Mesothelial cell of epicardium (in vitro differentiated cells): ENCODE measurements around the gene DHRSX. TPM values are rescaled to one million over a fixed set of nuclear protein-coding genes. Genes with fewer than 3 reads are reported as not detected.
"Not testable (repeated sequence)": the region's sequence is repeated elsewhere in the genome, so short reads cannot be mapped to it uniquely, and the experiment has no call there.

Source experiments
- DNase-seq, 2 experiments: peaks; one replicate each; pipeline ENCODE4 v3.0.0; 2021; ENCODE audit warnings: low spot score in 2 of 2; ENCODE audit not compliant: unreplicated experiment in 2 of 2
- H3K27ac Mint-ChIP-seq: 2 replicates; pipeline ENCODE4 v1.8.0; 2021; ENCODE audit warnings: mixed read lengths
- H3K27me3 Mint-ChIP-seq: 2 replicates; pipeline ENCODE4 v1.8.0; 2021; ENCODE audit warnings: low read depth, mixed read lengths
- H3K36me3 Mint-ChIP-seq: 2 replicates; pipeline ENCODE4 v1.8.0; 2021; ENCODE audit warnings: mixed read lengths
- H3K4me1 Mint-ChIP-seq: 2 replicates; pipeline ENCODE4 v1.8.0; 2021; ENCODE audit warnings: mixed read lengths
- H3K4me3 Mint-ChIP-seq: 2 replicates; pipeline ENCODE4 v1.8.0; 2021; ENCODE audit warnings: mild to moderate bottlenecking, moderate library complexity, mixed read lengths
- H3K9me3 Mint-ChIP-seq: 2 replicates; pipeline ENCODE4 v1.8.0; 2021; ENCODE audit warnings: mixed read lengths
- total RNA-seq: library from RNA; stranded (reverse); gene quantifications from 3 replicates; pipeline ENCODE4 v1.2.1, GENCODE V29; 2021
- TF ChIP-seq, protein P1 (sequence below): fragments of 200-600 bp; sonication (generic); IDR thresholded peaks from one replicate; pipeline ENCODE4 v1.5.0; 2021; ENCODE audit warnings: antibody characterized with exemption; ENCODE audit not compliant: unreplicated experiment

Gene DHRSX
- total RNA-seq, 1 donor from 2014 or later: 43.5 TPM

DNA sequence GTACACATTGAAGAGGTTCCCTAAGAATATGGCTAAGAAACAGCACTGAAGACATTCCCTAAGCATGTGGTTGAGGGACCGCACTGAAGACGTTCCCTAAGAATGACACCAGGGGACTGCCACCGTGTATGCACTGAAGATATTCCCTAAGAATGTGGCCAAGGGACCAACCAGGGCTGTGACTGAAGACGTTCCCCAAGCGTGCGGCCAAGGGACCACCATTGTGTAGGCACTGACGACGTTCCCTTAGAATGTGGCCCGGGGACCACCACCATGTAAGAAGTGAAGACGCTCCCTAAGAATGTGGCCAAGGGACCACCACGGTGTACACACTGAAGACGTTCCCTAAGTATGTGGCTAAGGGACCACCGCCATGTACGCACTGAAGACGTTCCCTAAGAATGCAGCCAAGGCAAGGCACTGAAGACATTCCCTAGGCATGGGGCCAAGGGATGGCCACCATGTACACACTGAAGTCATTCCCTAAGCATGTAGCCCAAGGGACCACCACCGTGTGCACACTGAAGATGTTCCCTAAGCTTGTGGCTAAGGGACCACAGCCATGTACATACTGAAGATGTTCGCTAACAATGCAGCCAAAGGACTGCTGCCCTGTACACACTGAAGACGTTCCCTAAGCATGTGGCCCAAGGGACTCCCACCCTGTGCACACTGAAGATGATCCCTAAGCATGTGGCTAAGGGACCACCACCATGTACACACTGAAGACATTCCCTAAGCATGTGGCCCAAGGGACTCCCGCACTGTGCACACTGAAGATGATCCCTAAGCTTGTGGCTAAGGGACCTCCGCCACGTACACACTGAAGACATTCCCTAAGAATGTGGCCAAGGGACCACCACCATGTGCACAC, 22.0 kb downstream of the DHRSX start:
- H3K9me3 Mint-ChIP-seq: peaks cover 8% of the 10 kb centered on the region
- H3K36me3 Mint-ChIP-seq: peaks cover 20% of the 10 kb centered on the region
- no peaks in the 10 kb centered on the region for H3K4me1 Mint-ChIP-seq
- DNase-seq: no peak
- H3K27me3 Mint-ChIP-seq: no peaks in the 10 kb centered on the region
- no peak overlapping the region for H3K27ac Mint-ChIP-seq
- TF ChIP-seq, protein P1, sequence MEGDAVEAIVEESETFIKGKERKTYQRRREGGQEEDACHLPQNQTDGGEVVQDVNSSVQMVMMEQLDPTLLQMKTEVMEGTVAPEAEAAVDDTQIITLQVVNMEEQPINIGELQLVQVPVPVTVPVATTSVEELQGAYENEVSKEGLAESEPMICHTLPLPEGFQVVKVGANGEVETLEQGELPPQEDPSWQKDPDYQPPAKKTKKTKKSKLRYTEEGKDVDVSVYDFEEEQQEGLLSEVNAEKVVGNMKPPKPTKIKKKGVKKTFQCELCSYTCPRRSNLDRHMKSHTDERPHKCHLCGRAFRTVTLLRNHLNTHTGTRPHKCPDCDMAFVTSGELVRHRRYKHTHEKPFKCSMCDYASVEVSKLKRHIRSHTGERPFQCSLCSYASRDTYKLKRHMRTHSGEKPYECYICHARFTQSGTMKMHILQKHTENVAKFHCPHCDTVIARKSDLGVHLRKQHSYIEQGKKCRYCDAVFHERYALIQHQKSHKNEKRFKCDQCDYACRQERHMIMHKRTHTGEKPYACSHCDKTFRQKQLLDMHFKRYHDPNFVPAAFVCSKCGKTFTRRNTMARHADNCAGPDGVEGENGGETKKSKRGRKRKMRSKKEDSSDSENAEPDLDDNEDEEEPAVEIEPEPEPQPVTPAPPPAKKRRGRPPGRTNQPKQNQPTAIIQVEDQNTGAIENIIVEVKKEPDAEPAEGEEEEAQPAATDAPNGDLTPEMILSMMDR: no peak
- no peak overlapping the region for H3K4me3 Mint-ChIP-seq

DNA sequence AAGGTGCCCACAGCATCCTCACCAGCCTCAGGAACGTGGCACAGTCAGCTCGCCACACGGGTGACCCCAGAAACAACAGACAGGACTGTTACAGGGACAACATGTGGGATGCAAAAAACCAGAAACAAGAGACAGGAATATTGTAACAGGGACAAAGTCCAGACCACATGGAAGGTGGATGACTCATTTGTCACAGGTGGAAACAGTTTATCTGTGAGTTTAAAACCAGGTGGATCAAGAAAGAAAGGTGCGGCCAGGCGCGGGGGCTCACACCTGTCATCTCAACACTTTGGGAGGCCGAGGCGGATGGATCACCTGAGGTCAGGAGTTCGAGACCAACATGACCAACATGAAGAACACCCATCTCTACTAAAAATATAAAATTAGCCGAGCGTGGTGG, 23.5 kb downstream of the DHRSX start:
- not testable (repeated sequence) for H3K4me3 Mint-ChIP-seq, H3K27me3 Mint-ChIP-seq, DNase-seq, H3K27ac Mint-ChIP-seq, H3K9me3 Mint-ChIP-seq, H3K4me1 Mint-ChIP-seq
- H3K36me3 Mint-ChIP-seq: peaks cover 17% of the 10 kb centered on the region

DNA sequence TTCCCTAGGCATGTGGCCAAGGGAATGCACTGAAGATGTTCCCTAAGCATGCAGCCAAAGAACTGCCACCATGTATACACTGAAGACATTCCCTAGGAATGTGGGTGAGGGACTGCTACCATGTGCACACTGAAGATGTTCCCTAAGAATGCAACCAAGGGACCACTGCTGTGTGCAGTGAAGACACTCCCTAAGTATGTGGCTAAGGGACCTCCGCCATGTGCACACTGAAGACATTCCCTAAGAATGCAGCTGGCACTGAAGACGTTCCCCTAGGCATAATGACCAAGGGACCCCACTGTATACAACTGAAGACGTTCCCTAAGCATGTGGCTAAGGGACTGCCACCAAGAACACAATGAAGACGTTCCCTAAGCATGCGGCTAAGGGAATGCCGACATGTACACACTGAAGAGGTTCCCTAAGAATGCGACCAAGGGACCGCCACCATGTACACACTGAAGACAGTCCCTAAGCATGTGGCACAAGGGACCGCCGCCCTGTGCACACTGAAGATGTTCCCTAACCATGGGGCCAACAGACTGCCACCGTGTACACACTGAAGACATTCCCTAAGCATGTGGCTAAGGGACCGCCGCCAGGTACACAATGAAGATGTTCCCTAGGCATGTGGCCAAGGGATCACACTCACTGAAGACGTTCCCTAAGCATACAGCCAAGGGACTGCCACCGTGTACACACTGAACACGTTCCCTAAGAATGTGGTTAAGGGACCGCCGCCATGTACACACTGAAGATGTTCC, 25.6 kb downstream of the DHRSX start:
- Mint-ChIP-seq H3K4me1 (peaks cover 3% of the 10 kb centered on the region), H3K27ac (no peak overlapping the region)

DNA sequence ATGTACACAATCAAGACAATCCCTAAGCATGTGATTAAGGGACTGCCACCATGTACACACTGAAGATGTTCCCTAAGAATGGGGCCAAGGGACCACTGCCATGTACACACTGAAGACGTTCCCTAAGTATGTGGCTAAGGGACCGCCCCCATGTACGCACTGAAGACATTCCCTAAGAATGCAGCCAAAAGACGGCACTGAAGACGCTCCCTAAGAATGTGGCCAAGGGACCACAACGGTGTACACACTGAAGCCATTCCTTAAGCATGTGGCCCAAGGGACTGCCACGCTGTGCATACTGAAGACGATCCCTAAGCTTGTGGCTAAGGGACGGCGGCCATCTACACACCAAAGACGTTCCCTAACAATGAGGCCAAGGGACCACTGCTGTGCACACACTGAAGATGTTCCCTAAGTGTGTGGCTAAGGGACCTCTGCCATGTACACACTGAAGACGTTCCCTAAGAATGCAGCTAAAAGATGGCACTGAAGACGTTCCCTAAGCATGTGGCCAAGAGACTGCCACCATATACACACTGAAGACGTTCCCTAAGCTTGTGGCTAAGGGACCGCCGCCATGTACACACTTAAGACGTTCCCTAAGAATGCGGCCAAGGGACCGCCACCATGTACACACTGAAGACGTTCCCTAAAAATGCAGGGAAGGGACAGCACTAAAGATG, 26.4 kb downstream of the DHRSX start:
- H3K36me3 Mint-ChIP-seq: peaks cover 14% of the 10 kb centered on the region
- no peak for DNase-seq
- TF ChIP-seq, protein P1: no peak
- peaks cover 5% of the 10 kb centered on the region for H3K9me3 Mint-ChIP-seq
- peaks cover 3% of the 10 kb centered on the region for H3K4me1 Mint-ChIP-seq
- H3K27me3 Mint-ChIP-seq: no peaks in the 10 kb centered on the region
- no peak overlapping the region for H3K4me3 Mint-ChIP-seq
- H3K27ac Mint-ChIP-seq: no peak overlapping the region

More for the DNA sequence above, 25.6 kb downstream of the DHRSX start:
- Mint-ChIP-seq H3K9me3 (peaks cover 7% of the 10 kb centered on the region), H3K36me3 (peaks cover 14% of the 10 kb centered on the region), H3K4me3 (no peak overlapping the region), H3K27me3 (no peaks in the 10 kb centered on the region)
- DNase-seq: no peak
- TF ChIP-seq, protein P1: no peak

DNA sequence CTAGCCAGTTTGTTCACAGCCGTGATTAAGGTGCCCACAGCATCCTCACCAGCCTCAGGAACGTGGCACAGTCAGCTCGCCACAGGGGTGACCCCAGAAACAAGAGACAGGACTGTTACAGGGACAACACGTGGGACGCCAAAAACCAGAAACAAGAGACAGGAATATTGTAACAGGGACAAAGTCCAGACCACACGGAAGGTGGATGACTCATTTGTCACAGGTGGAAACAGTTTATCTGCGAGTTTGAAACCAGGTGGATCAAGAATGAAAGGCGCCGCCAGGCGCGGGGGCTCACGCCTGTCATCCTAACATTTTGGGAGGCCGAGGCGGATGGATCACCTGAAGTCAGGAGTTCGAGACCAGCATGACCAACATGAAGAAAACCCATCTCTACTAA, 27.7 kb downstream of the DHRSX start:
- DNase-seq, H3K4me1 Mint-ChIP-seq, H3K9me3 Mint-ChIP-seq, H3K27me3 Mint-ChIP-seq, H3K4me3 Mint-ChIP-seq, H3K27ac Mint-ChIP-seq: not testable (repeated sequence)
- peaks cover 13% of the 10 kb centered on the region for H3K36me3 Mint-ChIP-seq

DNA sequence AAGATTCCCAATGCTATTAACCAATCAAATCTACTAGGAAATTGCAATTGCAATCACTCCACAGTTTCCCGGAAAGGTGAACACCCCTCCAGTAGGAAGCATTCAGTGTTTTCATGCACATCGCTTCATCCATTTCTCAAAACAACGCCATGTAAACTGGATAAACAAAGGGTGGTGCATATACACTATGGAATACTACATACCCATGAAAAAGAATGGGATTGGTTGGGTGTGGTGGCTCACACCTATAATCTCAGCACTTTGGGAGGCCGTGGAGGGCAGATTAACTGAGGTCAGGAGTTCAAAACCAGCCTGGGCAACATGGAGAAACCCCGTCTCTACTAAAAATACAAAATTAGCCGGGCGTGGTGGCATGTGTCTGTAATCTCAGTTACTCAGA, 29.1 kb downstream of the DHRSX start:
- no peak for DNase-seq
- Mint-ChIP-seq H3K4me3 (no peak overlapping the region), H3K27ac (no peak overlapping the region), H3K4me1 (peaks cover 3% of the 10 kb centered on the region), H3K9me3 (peaks cover 5% of the 10 kb centered on the region), H3K36me3 (peaks cover 13% of the 10 kb centered on the region), H3K27me3 (no peaks in the 10 kb centered on the region)
- TF ChIP-seq, protein P1: no peak

DNA sequence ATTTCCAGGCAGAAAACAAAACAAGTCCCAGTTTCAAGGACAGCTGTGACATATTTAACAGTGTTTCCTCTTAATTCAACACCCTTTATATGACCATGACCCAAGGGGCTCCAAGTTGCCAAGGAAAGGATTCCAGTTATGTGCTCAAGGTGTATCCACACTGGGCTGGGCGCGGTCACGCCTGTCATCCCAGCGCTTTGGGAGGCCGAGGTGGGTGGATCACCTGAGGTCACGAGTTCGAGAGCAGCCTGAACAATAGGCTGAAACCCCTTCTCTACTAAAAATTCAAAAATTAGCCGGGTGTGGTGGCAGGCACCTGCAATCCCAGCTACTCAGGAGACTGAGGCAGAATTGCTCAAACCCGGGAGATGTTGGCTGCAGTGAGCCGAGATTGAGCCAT, 29.6 kb downstream of the DHRSX start:
- H3K36me3 Mint-ChIP-seq: peaks cover 13% of the 10 kb centered on the region

DNA sequence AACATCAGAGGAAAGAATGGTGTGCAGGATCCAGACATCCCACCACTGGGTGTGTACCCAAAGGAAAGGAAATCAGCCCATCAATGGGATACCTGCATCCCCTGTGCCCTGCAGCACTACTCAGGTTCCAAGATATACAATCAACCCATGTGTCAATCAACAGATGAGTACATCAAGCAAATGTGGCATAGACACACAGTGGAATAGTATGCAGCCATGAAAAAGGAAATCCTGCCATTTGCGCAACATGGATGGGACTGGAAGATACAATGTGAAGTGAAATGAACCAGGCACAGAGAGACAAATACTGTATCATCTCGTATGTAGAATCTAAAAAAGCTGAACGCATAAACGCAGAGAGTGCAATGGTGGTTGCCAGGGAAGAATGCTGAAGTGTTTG, 30.9 kb downstream of the DHRSX start:
- H3K27ac Mint-ChIP-seq, H3K4me3 Mint-ChIP-seq, DNase-seq, H3K9me3 Mint-ChIP-seq, H3K4me1 Mint-ChIP-seq, H3K27me3 Mint-ChIP-seq: not testable (repeated sequence)
- peaks cover 13% of the 10 kb centered on the region for H3K36me3 Mint-ChIP-seq

More for the DNA sequence above, 29.6 kb downstream of the DHRSX start:
- H3K4me3 Mint-ChIP-seq, H3K9me3 Mint-ChIP-seq, DNase-seq, H3K27me3 Mint-ChIP-seq, H3K4me1 Mint-ChIP-seq, H3K27ac Mint-ChIP-seq: not testable (repeated sequence)
